ENCODE results near the gene SNRNP27. TPM values are rescaled to one million over a fixed set of nuclear protein-coding genes. Genes with fewer than 3 reads are reported as not detected.

The SNRNP27 gene
- total and polyA plus RNA-seq, 5 donors, result 50.8 to 69.6 (median 61.4) TPM

GRCh38 chr2:69935011-69935410 is 41.3 kb downstream of the SNRNP27 start:
- Histone ChIP-seq H3K27ac (ENCODE audit: low read length) (no peak overlapping the region), H3K4me1 (ENCODE audit: control insufficient read depth, insufficient read depth, low read length) (peaks cover 2% of the 10 kb centered on the region), H3K27me3 (ENCODE audit: control insufficient read depth, insufficient read depth) (no peaks in the 10 kb centered on the region), H3K9me3 (ENCODE audit: control insufficient read depth, low read length) (no peaks in the 10 kb centered on the region), H3K4me3 (ENCODE audit: low read length) (no peak overlapping the region)
- no peak for ATAC-seq
- 97% methylated on average over 5 of the region's 5 CpGs for WGBS
- no peak for DNase-seq
- intact Hi-C loops (cut with DNase I), result no loop called here

GRCh38 chr2:69936906-69937305 is 43.1 kb downstream of the SNRNP27 start:
- 77% methylated on average over 11 of the region's 11 CpGs for WGBS
- DNase-seq (no peak), ATAC-seq (no peak)
- intact Hi-C loops (cut with DNase I), result no loop called here
- H3K4me1 ChIP-seq (ENCODE audit: control insufficient read depth, insufficient read depth, low read length), result peaks cover 2% of the 10 kb centered on the region
- no peaks in the 10 kb centered on the region for H3K9me3 ChIP-seq (ENCODE audit: control insufficient read depth, low read length)
- no peaks in the 10 kb centered on the region for H3K27me3 ChIP-seq (ENCODE audit: control insufficient read depth, insufficient read depth)
- H3K27ac ChIP-seq (ENCODE audit: low read length), result no peak overlapping the region
- H3K4me3 ChIP-seq (ENCODE audit: low read length), result no peak overlapping the region

GRCh38 chr2:69937968-69938367 is 44.2 kb downstream of the SNRNP27 start:
- intact Hi-C loops (cut with DNase I), result no loop called here
- Histone ChIP-seq H3K27me3 (ENCODE audit: control insufficient read depth, insufficient read depth) (no peaks in the 10 kb centered on the region), H3K4me3 (ENCODE audit: low read length) (no peak overlapping the region), H3K9me3 (ENCODE audit: control insufficient read depth, low read length) (no peaks in the 10 kb centered on the region), H3K27ac (ENCODE audit: low read length) (no peak overlapping the region), H3K4me1 (ENCODE audit: control insufficient read depth, insufficient read depth, low read length) (peaks cover 2% of the 10 kb centered on the region)
- 96% methylated on average over 14 of the region's 14 CpGs for WGBS
- DNase-seq (no peak), ATAC-seq (no peak)

GRCh38 chr2:69939722-69940121 is 46.0 kb downstream of the SNRNP27 start:
- 81% methylated on average over 14 of the region's 14 CpGs for WGBS
- intact Hi-C loops (cut with DNase I), result no loop called here
- no peak for DNase-seq
- Histone ChIP-seq H3K4me1 (ENCODE audit: control insufficient read depth, insufficient read depth, low read length) (no peaks in the 10 kb centered on the region), H3K9me3 (ENCODE audit: control insufficient read depth, low read length) (no peaks in the 10 kb centered on the region), H3K27ac (ENCODE audit: low read length) (no peak overlapping the region), H3K4me3 (ENCODE audit: low read length) (no peak overlapping the region), H3K27me3 (ENCODE audit: control insufficient read depth, insufficient read depth) (no peaks in the 10 kb centered on the region)
- ATAC-seq, result no peak

GRCh38 chr2:69940691-69941090 is 46.9 kb downstream of the SNRNP27 start:
- WGBS, result 93% methylated on average over 8 of the region's 8 CpGs
- H3K9me3 ChIP-seq (ENCODE audit: control insufficient read depth, low read length), result no peaks in the 10 kb centered on the region
- H3K4me3 ChIP-seq (ENCODE audit: low read length), result no peak overlapping the region
- intact Hi-C loops (cut with DNase I), result no loop called here
- H3K27ac ChIP-seq (ENCODE audit: low read length), result no peak overlapping the region
- no peaks in the 10 kb centered on the region for H3K27me3 ChIP-seq (ENCODE audit: control insufficient read depth, insufficient read depth)
- ATAC-seq (no peak), DNase-seq (no peak)
- no peaks in the 10 kb centered on the region for H3K4me1 ChIP-seq (ENCODE audit: control insufficient read depth, insufficient read depth, low read length)

- DNase-seq (no peak), ATAC-seq (no peak)
- Histone ChIP-seq H3K27ac (ENCODE audit: low read length) (no peak overlapping the region), H3K9me3 (ENCODE audit: control insufficient read depth, low read length) (no peaks in the 10 kb centered on the region), H3K4me1 (ENCODE audit: control insufficient read depth, insufficient read depth, low read length) (no peaks in the 10 kb centered on the region), H3K4me3 (ENCODE audit: low read length) (no peak overlapping the region), H3K27me3 (ENCODE audit: control insufficient read depth, insufficient read depth) (no peaks in the 10 kb centered on the region)
- intact Hi-C loops (cut with DNase I), result no loop called here
- WGBS, result 85% methylated on average over 11 of the region's 11 CpGs
Observed at GRCh38 chr2:69943000-69943842, 49.5 kb downstream of the SNRNP27 start.

- 71% methylated on average over 9 of the region's 9 CpGs for WGBS
- no peaks in the 10 kb centered on the region for H3K4me1 ChIP-seq (ENCODE audit: control insufficient read depth, insufficient read depth, low read length)
- H3K27ac ChIP-seq (ENCODE audit: low read length), result no peak overlapping the region
- no peaks in the 10 kb centered on the region for H3K9me3 ChIP-seq (ENCODE audit: control insufficient read depth, low read length)
- intact Hi-C loops (cut with DNase I), result no loop called here
- DNase-seq, result no peak
- H3K4me3 ChIP-seq (ENCODE audit: low read length), result no peak overlapping the region
- no peaks in the 10 kb centered on the region for H3K27me3 ChIP-seq (ENCODE audit: control insufficient read depth, insufficient read depth)
- ATAC-seq, result no peak
Observed at GRCh38 chr2:69943843-69944525, 50.2 kb downstream of the SNRNP27 start.

GRCh38 chr2:69944756-69945155 is 51.0 kb downstream of the SNRNP27 start:
- no peak overlapping the region for H3K4me3 ChIP-seq (ENCODE audit: low read length)
- no peaks in the 10 kb centered on the region for H3K4me1 ChIP-seq (ENCODE audit: control insufficient read depth, insufficient read depth, low read length)
- ATAC-seq (no peak), DNase-seq (no peak)
- H3K9me3 ChIP-seq (ENCODE audit: control insufficient read depth, low read length), result no peaks in the 10 kb centered on the region
- intact Hi-C loops (cut with DNase I), result no loop called here
- no peaks in the 10 kb centered on the region for H3K27me3 ChIP-seq (ENCODE audit: control insufficient read depth, insufficient read depth)
- 94% methylated on average over 7 of the region's 7 CpGs for WGBS
- no peak overlapping the region for H3K27ac ChIP-seq (ENCODE audit: low read length)

GRCh38 chr2:69945441-69945840 is 51.7 kb downstream of the SNRNP27 start:
- WGBS, result 89% methylated on average over 8 of the region's 8 CpGs
- intact Hi-C loops (cut with DNase I), result no loop called here
- DNase-seq, result peak in 1 of 3 donors; percentile 60

GRCh38 chr2:69945941-69946340 is 52.2 kb downstream of the SNRNP27 start:
- H3K27me3 ChIP-seq (ENCODE audit: control insufficient read depth, insufficient read depth), result no peaks in the 10 kb centered on the region
- no peak overlapping the region for H3K4me3 ChIP-seq (ENCODE audit: low read length)
- ATAC-seq (no peak), DNase-seq (no peak)
- no peaks in the 10 kb centered on the region for H3K4me1 ChIP-seq (ENCODE audit: control insufficient read depth, insufficient read depth, low read length)
- no peaks in the 10 kb centered on the region for H3K9me3 ChIP-seq (ENCODE audit: control insufficient read depth, low read length)
- no peak overlapping the region for H3K27ac ChIP-seq (ENCODE audit: low read length)
- intact Hi-C loops (cut with DNase I), result no loop called here
- 87% methylated on average over 8 of the region's 8 CpGs for WGBS

More at GRCh38 chr2:69945441-69945840, 51.7 kb downstream of the SNRNP27 start:
- H3K27me3 ChIP-seq (ENCODE audit: control insufficient read depth, insufficient read depth), result no peaks in the 10 kb centered on the region
- H3K27ac ChIP-seq (ENCODE audit: low read length), result no peak overlapping the region
- no peak overlapping the region for H3K4me3 ChIP-seq (ENCODE audit: low read length)
- ATAC-seq, result peak; percentile 40 to 59
- no peaks in the 10 kb centered on the region for H3K4me1 ChIP-seq (ENCODE audit: control insufficient read depth, insufficient read depth, low read length)
- no peaks in the 10 kb centered on the region for H3K9me3 ChIP-seq (ENCODE audit: control insufficient read depth, low read length)

All from right cardiac atrium (tissue), 5 donors.